GM18499 (cell line): Measurements from ENCODE around the gene GRIK3.
"Not testable (repeated sequence)": the region's sequence is repeated elsewhere in the genome, so short reads cannot be mapped to it uniquely, and the experiment has no call there.

ENCODE experiments used
- ATAC-seq: cut with Tn5 transposase; IDR thresholded peaks from one replicate; pipeline ENCODE4 v1.9.1; 2021; ENCODE audit warnings: moderate number of reproducible peaks; ENCODE audit not compliant: insufficient read depth, unreplicated experiment

The GRIK3 gene

DNA sequence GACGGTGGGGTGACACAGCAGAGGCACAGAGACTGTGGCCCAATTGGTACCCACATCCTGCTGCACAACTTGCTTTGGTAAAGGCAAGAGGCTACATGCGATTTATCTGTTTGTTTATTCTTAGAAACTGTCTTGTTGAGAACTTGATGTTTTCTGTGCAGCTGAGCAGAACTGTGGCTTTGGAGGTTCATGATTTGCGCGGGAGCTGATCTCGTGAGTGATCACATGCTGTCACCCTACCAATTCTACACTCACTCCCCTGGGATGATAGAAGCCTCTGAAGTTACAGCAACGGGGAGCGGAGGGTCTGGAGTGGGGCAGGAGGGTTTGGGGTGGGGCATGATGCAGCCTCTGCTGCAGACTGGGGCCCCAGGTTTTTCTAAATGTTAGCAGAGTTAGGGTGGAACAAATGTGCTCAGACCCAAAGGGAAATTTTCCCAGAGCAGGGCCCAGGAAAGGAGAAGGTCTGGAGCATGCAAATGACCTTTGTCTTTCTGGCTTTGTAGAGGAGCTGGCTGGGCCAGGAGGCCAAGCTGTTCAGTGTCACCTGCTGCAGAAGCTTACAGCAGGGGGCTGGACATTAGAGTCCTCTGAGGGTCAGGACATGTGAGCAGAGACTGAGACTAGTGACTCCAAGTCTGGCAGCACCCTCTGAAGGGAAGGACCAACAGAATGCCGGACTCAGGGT, 83.6 kb downstream of the GRIK3 start:
- no peak for ATAC-seq

DNA sequence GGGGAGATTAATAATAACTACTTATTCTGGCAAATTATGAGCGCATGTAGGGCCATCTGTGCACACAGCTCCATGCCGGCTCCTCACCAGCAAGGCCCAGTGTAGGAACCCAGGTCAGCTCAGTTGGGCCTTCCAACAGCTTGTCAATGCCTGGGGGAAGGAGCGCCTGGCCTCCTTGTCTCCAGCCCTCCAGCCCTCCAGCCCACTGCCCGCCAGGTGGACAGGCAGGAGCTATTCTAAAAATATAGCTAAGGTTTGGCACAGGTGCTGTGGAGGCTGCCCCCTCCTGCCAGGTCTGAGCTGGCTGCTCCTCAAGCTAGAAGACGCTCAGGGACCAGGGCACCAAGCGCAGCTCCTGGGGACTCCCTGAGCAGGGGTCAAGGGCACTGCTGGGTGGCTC, 85.7 kb downstream of the GRIK3 start:
- no peak for ATAC-seq

DNA sequence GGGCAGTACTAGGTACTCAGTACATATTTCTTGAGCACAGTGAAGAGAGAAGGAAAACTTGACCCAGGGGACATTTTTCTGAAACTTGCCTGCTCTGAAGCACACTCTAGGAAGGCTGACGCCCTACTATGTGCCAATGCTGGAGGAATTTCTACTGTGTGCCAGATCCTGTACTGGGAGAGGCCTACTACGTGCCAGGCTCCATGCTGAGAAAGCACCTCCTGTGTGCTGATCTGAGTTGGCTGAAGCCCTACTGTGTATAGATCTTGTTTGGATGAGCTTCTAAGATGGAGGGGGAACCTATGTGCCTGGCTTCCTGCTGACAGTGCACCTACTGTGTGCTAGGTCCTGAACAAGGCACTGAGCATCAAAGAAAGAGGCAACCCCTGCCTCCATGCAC, 86.2 kb downstream of the GRIK3 start:
- ATAC-seq = no peak

DNA sequence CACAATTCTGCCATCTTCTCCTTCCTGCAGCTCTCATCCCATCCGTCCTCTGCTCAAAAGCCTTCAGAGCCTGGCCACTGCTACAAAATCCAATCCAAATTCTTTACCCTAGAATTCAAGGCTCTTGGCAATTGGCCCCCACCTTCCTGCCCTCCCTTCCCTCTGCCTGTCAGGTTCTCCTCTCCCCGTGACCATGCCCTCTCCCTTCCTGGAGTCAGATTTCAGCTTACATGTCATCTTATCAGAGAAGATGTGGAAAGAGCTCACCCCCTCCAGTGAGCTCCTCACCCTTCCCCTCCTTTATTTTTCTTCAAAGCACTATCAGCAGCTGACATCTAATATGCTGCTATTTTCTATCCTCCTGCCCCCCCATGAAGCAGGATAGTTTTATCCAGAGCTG, 86.9 kb downstream of the GRIK3 start:
- no peak for ATAC-seq

DNA sequence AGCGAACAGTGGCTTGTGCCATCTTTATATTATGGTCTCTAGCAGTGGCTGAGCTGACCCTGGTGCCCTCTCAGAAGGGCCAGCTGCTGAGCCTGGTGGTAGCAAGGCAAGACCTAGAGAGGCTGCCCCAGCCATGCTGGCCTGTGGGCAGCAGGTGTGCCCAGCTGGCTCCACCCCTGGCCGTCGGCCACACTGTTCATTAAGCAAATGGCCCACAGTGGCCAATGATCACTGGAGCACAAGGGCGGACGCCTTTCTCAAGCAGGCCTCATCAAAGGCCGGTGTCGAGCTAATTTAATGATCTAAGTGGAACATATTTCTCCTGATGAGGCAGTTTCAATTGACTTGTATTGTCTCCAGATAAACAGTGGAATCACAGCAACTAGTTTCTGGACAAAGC, 89.4 kb downstream of the GRIK3 start:
- no peak for ATAC-seq

DNA sequence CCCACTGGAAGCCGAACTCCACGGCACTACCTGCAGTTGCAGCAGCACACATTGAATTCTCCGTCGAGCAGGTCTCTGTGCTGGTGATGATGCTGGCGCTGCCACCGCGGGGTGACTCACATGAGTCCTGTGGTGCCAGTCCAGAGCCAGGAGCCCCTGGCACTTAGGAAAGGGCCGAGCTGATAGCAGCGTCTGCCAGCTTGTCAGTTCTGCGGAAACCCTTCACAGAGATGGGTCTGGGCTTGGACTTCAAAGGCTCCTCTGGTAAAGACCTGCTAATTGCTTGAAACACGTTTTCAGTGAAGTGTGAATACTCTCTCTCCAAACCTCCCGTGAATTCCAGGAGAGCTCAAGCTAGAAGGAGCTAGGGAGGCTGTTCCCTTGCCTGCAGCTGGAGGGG, 92.2 kb downstream of the GRIK3 start:
- ATAC-seq = no peak

DNA sequence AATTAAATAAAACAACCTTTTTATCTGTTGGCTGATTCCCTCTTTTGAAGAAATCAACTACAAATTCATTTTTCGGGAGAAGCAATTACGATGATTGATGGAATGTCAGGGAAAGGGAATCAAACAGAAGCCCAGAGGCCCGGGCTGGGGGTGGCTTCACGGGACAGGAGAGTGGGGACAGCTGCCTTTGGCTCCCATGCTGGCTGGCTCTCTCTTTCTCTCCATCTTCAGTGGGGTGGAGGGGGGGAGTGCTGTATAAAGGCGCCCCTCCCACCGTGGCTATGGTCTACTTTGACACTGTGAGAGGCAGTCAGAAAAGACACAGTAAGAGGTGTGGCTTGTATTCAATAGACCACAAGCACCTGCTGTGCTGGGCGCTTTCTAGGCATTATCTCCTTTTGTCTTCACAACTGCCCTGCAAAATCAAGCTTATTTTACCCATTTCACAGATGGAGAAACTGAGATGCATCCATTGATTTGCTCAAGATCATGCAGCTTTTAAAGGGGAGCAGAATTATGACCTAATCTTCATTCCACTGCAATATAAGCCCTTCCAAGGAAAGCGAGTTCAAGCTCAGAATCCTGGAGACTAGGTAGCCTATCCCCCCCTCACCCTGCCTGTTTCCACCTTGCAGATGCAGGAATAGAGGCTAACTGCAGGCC, 92.9 kb downstream of the GRIK3 start:
- ATAC-seq = no peak

DNA sequence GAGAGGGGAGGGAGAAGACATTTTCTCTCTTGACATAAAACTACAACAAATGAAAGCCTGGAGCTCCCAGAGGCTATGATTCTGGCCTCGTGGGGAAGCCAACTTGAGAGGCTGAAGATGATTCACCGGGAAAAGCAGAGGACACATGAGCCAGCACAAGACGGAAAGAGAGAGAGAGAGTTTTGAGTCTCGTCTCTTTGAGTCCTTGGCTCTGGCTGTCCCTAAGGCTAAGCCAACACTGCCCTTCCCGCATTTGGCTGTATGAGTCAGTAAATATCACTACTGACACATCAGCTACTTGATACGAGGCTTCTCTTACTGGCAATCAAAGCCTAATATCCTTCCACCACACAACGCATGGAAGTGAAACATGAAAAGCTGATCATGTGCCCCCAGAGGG, 95.5 kb downstream of the GRIK3 start:
- no peak for ATAC-seq

DNA sequence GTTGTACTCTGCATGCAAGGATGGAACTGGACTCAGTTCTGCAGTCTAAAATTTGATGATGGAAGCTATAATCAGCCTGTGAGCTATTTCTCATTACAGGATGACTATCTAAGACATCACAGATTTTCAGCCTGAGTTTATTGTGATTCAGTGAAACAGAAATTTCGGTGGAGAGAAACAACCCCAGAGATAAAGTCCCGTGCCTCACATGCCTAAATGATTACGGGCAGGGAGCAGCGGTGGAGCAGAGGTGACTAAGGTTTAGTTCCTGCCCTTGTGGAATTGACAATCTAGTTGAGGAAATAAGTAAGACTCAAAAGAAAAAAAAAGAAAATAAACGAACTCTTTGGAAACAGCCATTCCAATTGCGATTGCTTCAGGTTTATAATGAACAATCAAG, 96.9 kb downstream of the GRIK3 start:
- no peak for ATAC-seq

DNA sequence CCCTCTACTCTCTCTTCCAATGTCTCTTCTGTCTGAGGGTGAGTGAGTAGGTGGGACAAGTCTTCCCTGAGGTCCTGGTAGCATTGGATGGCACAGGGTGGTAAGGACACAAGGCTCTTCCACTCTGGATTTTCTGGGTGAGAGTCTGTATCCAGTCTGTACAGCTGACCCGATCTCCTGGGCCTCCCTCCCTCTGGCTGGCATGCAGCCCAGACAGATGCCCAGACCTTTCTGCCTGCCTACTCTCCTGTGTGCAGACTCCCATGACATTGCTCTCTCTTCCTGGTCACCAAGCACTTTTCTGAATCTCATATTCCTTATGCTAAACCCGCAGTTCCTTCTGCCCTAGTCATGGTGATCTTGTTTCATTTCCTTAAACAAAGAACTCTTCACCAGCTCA, 100.3 kb downstream of the GRIK3 start:
- ATAC-seq = no peak

DNA sequence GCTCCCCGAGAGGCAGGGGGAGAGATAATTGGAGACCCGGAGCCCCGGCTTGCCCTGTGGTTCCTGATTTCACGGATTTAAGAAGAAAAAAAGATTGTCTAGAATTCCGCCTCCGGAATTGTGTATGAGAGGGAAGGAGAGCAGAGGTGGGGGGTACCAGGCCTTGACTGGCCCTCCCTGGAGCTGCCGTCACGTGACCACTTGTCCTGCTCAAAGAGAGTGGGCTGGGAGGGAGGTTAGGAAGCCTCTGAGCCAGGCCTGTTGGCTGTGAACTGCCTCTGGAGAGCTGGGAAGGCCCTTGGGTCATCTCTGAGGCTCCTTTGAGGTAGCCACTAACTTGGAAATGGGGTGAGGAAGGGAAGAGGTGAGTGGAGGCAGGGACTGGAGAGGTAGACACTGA, 106.5 kb downstream of the GRIK3 start:
- no peak for ATAC-seq

DNA sequence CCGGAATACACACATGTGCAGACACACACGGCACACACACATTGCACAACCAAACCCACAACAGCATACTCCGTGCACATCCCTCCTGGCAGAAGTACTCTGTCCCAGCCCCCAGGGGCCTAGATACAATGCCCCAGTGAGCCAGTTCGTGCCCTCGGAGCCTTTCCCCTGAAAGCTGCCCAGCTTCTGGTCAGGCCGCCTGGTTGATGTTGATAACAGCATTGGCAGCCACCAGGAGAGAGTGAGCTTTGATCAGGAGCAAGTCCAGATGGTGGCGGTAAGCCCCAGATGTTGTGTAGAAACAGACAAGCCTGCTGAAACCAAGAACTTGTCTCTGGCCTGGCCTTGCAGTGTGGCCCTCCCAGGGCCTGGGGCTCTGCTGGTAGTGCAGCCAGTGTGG, 109.1 kb downstream of the GRIK3 start:
- ATAC-seq = no peak

DNA sequence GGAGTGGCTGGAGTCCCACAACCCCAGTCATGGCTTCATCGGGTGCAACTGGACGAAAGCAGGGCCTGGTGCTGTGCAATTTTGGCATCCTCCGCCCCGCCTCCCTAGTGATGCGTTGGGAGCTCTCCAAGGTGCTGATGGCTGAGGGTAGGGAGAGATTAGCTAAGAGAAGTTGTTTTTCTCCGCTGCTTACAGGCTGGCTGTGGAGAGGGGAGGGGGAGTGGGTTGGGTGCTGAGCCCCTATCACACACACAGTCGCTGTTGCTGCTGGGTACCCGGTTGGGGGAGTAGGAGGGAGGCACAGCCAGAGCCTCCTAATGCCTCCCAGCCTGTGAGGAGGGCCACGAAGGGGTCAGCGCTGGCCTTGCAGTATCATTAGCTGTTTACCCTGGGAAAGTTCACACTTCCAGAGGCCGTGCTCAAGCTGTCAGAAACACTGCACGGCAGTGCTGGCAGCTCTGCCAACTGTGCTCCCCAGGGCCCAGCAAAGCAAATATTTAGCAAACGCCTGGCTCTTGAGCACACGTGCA, 110.0 kb downstream of the GRIK3 start:
- no peak for ATAC-seq

DNA sequence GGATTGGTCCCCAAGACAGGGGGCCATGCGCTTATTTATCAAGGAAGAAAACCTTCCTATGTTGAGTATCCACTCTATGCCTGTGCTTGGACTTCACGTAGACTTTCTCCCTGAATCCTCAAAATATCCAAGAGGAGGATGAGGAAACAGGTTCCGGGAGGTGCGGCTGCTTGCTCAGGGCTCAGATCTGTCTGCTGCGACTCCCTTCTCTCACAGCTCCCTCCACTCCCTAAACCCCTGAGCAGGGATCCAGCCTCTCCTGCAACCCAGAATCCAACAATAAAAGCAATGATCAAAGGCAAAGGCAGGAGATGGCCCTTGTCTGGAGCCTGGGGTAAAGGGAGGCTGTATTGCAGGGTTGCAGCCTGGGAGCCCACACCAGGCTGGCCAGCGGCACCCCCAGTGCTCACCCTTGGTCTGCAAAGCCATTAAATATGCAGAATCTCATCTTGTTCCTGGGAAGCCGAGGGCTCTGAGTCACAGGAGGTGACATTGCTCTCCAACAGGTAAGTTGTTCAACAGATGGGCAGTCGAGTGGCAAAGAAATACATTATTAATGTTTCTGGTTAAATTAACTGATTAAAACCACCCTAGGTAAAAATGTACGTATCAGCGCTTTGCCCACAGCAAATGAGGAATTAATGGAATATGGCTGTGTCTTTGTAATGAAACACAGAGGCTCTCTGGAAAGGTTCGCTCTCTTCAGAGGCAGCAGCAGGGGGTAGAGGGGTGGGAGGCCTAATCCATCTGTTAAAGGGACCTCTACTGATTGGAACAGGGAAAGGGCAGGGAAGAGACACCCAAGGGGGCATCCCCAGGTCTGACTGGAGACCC, 111.5 kb downstream of the GRIK3 start:
- ATAC-seq = no peak

DNA sequence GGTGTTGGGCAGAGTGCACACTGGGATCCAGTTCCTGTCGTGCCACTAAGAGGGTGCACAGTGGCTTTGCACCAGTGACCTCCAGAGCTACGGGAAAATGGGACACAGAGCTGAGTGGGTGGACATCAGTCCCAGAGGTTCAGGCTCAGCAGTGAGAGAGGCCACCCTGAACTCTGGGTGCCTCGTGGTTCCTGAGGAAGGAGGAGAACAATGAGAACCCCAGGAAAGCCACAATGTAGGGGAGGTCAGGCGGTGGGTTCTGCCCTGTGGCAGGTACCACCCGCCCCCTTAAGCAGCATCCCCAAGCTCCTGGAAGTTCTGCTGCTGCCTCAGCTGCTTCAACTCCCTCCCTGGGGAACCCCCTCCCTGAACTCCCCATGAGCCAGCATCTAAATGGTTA, 112.2 kb downstream of the GRIK3 start:
- no peak for ATAC-seq

DNA sequence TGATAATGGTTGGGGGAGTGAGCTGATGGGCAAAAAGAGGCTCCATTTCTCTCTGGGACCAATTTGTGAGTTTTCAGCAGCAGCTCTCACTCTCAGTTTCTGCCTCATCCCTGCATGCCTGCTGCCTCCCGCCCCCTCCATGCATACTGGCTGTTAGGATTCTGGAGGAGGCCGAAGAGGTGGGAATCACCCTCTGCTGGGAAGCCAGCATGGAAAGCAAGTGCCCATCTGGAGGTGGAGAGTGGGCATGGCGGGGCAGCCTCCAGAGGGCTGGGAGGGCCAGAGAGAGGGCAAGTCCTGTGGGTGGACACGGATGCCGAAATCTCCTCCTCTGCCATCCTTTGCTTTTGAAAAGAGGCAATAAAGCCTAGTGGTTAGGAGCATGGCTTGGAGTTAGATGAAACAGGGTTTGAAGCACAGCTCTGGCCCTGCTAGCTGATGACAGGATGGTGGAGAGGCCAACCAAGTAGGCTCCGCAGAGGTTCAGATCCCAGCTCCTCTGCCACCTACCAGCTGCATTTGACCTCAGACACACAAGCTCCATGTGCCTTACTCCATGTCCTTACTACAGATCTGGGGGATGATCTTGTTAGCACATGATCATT, 113.4 kb downstream of the GRIK3 start:
- ATAC-seq = no peak

DNA sequence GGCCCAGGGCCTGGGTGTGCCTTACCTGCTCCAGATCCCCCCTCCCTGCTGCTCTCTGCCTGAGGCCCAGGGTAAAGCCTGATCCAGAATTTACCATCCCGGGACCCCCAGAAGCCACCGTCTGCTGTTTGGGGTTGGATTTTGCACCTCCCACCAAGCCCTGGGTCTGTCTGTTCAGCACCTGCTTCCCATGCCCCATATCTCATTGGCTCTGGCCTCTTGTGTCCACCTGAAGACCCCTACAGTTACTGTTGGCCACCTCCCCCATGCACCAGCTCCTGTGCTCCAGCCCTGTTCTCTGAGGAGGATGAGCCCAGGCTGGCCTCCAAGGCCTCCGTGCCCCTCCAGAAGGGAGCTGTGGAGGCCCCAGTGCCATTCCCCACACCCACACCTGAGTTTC, 113.9 kb downstream of the GRIK3 start:
- no peak for ATAC-seq

DNA sequence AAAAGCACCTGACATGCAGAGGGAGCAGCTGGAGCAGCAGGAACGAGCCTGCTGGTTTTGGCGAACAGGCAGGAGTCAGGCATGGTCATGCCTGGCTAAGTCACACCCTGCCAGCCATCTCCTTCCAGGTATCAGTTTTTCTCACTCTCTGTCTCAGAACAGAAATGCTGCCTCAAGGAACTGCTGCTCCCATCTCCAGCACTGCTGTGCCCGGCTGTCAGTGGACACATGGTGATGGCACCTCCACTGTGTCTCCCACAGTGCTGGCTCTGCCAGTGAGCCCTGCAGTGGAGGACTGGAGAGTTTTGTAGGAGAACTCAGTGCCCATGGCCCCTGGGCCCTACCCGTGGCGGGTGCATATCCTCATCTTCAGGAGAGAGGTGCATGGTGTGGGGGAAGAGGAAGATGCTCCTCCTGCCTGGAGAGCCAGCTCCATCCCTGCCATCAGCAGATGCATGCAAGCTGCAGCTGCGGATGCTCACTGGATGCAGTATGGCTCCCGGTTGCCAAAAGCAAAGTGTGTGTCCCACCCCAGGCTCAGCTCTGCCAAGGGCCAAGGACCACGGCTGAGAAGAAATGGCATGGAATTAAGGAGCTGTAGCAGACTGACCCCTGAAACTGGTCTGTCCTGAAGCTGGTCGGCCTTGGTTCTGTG, 114.7 kb downstream of the GRIK3 start:
- ATAC-seq = no peak

DNA sequence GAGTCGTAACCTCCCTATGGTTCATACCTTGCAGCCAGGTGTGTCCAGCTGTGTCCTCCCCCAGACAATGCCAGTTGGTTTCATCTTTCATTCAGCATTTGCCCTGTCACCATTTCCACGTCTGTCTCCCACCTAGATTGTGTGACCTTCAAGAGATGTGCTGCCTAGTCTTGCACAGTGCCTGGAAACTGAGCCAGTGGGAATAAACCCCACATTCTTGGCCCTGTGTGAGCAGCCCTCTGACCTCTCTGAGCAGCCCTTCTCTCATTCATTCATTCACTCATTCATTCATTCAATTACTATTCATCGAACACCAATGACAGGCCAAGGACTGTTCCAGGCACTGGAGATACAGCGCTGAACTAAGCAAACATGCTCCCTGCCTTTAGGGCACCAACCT, 115.7 kb downstream of the GRIK3 start:
- no peak for ATAC-seq

DNA sequence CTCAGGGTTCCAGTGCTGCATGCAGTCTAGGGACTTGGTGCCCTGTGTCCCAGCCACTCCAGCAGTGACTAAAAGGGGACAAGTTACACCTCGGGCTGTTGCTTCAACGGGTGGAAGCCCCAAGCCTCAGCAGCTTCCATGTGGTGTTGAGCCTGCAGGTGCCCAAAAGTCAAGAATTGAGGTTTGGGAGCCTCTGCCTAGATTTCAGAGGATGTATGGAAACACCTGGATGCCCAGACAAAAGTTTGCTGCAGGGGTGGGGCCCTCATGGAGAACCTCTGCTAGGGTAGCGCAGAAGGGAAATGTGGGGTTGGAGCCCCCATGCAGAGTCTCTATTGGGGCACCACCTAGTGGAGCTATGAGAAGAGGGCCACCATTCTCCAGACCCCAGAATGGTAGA, 117.8 kb downstream of the GRIK3 start:
- not testable (repeated sequence) for ATAC-seq
